ENCODE measurements around the gene LSP1.
A peak's percentile ranks its signal among the peaks of the same experiment; 100 is the strongest.
"Not testable (repeated sequence)": the region's sequence is repeated elsewhere in the genome, so short reads cannot be mapped to it uniquely, and the experiment has no call there.

LSP1 gene

GRCh38 chr11:1879342-1879940, 26.6 kb downstream of the LSP1 start:
- DNase-seq, result no peak

DNA sequence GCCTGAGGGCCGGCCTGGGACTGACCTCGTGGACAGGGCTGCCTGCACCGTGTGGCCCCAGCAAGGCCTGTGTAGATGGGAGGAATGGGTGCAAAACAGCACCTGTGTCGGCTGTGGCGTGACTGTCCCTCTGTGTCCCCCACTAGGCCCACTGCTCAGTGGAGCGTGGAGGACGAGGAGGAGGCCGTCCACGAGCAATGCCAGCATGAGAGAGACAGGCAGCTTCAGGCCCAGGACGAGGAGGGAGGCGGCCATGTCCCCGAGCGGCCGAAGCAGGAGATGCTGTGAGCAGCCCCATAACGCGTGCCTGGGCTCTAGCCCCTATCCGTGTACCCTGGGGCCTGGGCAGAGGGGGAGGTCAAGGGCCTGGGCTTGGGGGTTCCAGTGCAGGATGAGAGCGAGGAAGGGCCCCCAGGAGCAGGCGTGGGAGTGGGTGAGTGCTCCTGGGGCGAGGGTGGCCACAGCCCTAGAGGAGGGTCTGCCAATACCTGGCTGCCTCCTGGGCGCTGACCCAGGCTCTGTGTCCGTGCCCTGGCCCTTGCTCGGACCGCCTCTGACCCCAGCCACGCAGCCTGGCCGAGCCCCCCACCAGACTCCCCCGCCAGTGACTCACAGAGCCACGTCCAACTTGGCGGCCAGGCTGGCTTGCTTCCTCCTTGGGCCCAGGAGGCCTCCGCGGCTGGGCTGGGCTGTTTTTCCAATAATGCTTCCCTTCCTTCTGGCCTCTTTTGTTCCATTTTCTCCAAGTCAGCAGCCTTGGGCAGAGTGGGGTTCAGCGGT, 27.2 kb downstream of the LSP1 start:
- no peak for DNase-seq

GRCh38 chr11:1880746-1881441, 28.0 kb downstream of the LSP1 start:
- no peak for DNase-seq

DNA sequence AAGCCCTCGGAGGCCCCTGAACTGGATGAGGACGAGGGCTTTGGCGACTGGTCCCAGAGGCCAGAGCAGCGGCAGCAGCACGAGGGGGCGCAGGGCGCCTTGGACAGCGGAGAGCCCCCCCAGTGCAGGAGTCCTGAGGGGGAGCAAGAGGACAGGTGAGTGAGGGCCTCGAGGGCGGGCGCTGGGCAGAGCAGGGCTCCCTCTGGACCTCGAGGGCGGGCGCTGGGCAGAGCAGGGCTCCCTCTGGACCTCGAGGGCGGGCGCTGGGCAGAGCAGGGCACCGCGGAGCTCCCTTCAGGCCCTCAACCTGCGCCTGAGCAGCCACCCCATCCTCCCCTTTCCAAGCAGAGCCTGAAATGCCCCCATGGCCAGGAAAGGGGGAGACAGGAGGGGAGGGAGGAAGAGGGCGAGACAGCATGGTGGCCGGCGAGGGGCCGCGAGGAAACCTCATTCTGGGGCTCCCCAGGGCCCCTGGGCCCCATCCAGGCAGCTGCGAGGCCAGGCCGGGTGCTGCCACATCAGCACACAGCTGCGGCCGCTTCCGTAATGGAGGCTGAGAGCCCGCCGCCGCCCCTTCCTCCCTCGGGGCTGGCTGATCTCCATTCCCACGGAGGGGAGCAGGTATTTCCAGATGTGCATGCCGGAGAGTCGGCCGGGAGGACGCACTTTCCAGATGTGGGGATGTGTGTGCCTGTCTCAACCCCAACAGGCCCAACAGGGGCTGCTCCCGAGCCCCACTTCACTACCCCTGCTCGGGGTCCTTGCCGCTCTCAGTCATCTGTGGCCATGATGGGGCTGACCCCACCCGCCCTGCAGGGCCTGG, 28.8 kb downstream of the LSP1 start:
- DNase-seq, result no peak

- DNase-seq, result peak; percentile 79 to 84
Measured at GRCh38 chr11:1882265-1883238, 29.7 kb downstream of the LSP1 start.

DNA sequence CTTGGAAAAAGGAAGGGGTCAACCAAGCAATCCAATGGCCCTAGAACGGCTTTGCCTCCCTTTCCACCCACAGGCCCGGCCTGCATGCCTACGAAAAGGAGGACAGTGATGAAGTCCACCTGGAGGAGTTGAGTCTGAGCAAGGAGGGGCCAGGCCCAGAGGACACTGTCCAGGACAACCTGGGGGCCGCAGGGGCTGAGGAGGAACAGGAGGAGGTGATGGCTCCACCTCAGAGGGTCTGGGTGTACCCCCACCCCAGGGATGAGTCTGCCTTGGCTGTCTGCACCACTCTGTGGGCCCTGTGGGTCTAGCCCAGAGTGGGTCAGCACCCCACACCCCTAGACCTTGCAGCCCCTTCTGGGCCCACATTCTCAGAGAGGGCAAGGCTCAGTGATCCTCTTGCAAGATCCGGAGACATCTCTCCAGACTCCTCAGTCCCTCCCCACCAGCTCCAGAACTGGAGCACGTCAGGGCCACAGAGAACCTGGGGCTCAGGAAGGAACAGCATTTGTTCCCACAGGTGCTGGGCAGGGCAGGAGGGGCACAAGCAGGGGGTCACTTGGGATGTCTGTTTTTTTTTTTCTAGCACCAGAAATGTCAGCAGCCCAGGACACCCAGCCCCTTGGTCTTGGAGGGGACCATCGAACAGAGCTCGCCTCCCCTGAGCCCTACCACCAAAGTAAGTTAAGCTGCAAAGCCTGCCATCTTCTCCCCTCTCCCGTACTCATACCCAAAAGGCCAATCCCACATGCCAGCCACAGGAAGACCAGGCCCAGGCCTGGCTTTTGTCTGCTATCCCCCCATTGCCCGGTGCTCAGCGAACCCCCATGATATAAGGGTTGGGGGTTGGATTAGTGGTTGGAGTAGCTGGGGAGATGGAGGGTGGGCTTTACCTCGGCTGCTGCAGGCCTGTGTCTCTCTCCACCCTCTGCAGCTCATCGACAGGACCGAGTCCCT, 30.7 kb downstream of the LSP1 start:
- no peak for DNase-seq

GRCh38 chr11:1884303-1884700, 31.4 kb downstream of the LSP1 start:
- no peak for DNase-seq

DNA sequence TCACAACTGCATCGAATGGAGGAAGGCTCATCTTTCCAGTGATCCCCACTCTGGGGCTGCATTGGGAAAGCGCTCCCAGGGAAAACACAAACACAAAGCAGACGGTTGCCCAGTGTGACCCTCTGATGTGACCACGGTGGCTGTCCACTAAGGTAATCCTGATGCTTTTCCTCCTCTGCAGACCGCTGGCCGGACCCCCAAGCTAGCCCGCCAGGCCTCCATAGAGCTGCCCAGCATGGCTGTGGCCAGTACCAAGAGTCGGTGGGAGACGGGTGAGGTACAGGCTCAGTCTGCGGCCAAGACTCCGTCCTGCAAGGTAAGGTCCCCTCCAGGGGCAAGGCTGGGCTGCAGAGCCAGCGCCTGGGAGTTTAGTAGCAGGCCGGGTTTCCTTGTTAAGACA, 33.7 kb downstream of the LSP1 start:
- not testable (repeated sequence) for DNase-seq

DNA sequence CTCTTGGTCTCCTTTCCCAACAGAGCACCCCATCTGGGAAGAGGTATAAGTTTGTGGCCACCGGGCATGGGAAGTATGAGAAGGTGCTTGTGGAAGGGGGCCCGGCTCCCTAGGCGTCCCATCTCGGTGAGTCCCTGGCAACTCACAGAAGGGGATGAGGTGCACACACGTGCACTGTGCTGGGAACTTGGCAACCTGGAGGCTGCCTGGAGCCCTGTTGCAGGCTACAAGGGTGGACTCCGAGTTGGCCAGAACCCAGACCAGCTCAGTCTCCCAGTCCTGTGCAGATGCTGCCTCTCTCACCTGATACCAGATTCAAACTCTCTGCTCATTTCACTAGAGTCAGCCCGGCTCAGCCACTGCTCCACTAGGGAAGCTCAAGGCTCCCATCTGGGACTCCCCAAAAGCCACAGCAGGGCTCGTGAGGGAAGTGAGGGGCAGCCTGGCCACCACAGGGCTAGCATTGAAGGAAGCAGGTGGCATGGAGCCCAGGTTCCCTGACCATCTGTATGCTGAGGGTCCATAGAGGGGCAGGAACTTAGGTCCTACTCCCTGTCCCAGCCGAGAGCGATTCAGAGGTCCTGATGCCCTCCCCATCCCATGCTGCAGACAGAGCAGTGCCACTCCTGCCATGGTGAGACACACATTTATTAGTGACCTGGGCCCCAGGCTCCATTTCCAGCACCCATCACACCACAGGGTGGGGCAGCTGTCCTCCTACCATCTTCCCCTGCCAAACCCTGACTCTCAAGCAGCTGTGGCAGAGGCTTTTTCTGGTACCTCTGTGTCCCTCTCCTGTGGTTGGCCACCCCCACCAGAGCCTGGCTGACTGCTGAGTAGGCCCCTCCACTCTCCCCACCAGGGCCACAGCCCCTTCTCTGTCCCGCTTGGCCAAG, 34.8 kb downstream of the LSP1 start:
- no peak for DNase-seq

- no peak for DNase-seq
Measured at GRCh38 chr11:1888347-1888753, 35.5 kb downstream of the LSP1 start.

DNA sequence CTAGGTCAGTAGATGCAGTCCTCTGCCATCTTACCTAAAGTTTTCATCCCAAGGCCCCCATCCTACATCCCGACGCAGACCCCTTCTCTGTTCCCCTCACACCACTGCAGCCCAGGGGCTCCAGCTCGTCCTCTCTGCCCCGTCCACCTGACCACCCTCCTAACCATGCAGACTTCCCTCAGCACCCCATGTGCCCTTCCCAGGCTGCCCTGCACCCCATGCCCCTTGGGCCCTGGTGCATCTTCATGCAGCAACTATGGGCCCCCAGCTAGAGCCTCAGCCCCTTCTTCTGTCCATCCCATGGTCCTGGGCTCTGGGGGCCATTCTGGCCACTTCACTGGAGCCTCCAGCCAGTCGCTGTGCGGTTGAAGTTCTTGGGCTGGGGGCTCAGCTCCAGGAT, 35.9 kb downstream of the LSP1 start:
- no peak for DNase-seq

DNA sequence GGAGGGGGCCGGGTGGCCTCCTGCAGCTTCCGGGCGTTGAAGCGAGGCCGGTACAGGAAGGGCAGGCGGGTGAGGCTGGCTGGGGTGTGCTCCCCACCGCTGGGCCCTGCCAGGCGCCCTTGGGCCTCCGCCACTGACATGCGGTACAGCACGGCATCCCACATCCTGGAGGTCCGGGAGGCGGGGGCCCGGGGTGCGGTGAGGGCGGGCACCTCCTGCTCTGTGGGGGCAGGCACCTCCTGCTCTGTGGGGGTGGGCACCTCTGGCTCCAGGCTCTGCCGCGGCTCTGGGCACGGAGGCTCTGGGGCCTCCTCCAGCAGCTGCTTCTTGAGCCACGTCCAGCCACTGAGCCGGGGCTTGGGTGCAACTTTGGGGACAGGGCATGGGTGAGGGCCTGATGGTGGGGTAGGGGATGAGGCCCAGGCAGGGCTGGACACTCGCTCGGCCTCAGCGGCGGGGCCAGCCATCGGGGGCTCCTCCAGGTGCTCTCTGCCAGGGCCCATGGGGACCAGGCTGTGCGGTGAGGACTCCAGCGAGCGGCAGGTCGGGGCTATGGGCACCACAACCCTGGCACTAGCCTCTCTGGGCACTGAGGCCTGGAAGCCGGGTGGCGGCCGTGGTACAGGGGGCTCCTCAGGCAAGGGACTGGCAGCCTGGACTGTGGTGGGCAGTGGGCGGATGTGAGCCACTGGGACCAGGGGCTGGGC, 36.5 kb downstream of the LSP1 start:
- peak; percentile 73 to 79 for DNase-seq

- no peak for DNase-seq
Measured at GRCh38 chr11:1889941-1890855, 37.3 kb downstream of the LSP1 start.

- no peak for DNase-seq
Measured at GRCh38 chr11:1890856-1891830, 38.3 kb downstream of the LSP1 start.

DNA sequence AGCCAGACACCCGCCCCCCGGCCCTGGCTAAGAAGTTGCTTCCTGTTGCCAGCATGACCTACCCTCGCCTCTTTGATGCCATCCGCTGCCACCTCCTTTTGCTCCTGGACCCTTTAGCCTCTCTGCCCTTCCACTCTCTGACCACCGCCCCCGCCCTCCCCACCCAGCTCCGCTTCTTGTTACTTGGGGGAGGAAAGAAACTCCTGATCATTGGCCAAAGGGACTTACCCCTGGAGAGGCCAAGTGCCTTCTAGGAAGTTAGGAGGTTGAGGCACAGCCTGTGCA, 38.9 kb downstream of the LSP1 start, which contains the start of gene PRR33:
Gene PRR33, minus strand, starts transcription at position 65 of the 285 bp plus-strand sequence. CDS start 1,311 bp downstream, outside the sequence.
- no peak for DNase-seq

GRCh38 chr11:1892116-1892515, 39.2 kb downstream of the LSP1 start:
- no peak for DNase-seq

DNA sequence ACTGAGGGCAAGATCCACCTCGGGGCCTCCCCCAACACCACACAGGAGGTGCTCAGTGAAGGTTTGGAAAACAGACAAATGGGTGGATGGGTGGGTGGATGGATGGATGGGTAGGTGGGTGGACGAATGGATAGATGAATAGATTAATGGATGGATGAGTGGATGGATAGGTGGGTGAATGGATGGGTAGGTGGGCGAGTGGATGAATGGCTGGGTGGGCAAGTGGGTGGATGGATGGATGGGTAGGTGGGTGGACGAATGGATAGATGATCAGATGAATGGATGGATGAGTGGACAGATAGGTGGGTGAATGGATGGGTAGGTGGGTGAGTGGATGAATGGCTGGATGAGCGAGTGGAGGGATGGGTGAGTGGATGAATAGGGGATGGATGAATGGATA, 39.7 kb downstream of the LSP1 start:
- no peak for DNase-seq

Data from activated CD4-positive, alpha-beta T cell treated with anti-CD3 and anti-CD28 coated beads, Interleukin-2, amount 50 U/mL, for 48 hours (primary cell).